ENCODE results near the gene PTPRG. TPM values are rescaled to one million over a fixed set of nuclear protein-coding genes. Genes with fewer than 3 reads are reported as not detected.

PTPRG gene
- total RNA-seq, 2 donors from 2014 or later, result 33.9 to 39.2 TPM

DNA sequence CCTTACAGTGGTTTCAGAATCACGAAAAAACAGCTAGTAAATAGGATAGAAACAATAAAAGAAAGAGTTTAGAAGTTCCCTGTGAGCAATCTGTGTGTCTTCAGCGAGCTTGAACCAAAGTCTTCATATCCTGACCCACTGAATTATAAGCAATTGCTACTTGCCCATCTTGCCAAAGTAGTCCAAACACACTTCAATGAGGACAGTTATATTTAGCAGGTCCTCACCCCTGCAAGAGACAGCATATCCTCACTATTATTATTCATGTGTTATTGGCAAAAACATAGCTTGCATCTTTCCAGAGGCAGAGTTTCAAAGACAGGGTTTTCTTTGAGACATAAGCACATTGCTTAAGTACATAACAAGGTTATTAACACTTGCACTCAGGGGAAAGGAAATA, 734.2 kb downstream of the PTPRG start:
- TF ChIP-seq, protein P1, sequence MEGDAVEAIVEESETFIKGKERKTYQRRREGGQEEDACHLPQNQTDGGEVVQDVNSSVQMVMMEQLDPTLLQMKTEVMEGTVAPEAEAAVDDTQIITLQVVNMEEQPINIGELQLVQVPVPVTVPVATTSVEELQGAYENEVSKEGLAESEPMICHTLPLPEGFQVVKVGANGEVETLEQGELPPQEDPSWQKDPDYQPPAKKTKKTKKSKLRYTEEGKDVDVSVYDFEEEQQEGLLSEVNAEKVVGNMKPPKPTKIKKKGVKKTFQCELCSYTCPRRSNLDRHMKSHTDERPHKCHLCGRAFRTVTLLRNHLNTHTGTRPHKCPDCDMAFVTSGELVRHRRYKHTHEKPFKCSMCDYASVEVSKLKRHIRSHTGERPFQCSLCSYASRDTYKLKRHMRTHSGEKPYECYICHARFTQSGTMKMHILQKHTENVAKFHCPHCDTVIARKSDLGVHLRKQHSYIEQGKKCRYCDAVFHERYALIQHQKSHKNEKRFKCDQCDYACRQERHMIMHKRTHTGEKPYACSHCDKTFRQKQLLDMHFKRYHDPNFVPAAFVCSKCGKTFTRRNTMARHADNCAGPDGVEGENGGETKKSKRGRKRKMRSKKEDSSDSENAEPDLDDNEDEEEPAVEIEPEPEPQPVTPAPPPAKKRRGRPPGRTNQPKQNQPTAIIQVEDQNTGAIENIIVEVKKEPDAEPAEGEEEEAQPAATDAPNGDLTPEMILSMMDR (IDR thresholded peaks at IDR 0.05), result no peak
- Histone ChIP-seq H3K27me3 (no peaks in the 10 kb centered on the region), H3K27ac (peak overlapping the region in 1 of 2 donors; percentile 1), H3K9me3 (no peaks in the 10 kb centered on the region), H3K4me1 (no peaks in the 10 kb centered on the region), H3K4me3 (no peak overlapping the region), H3K36me3 (peaks cover 13% of the 10 kb centered on the region)
- no peak for DNase-seq (ENCODE audit: low spot score)

DNA sequence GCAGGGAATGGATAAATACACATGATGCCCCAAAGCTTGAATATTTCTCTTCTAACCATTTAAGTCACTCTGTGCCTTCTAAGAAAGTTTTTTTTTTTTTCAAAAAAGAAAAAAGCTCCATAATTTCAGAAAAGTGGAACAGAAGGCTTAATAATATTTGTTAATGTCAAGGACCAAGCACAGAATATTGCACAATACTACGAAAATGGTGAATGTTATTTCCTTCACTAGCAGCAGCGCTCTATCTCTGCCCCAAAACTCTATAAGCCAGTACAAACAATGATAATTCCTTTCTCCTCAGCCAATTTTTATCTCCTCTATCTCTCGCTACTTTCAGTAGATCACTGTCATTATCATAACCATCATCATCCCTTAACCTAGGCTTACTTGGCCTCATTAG, 739.2 kb downstream of the PTPRG start:
- Histone ChIP-seq H3K9me3 (peaks cover 0 to 13% of the 10 kb centered on the region in 2 donors), H3K36me3 (no peaks in the 10 kb centered on the region), H3K4me1 (no peaks in the 10 kb centered on the region), H3K27ac (no peak overlapping the region), H3K4me3 (no peak overlapping the region), H3K27me3 (no peaks in the 10 kb centered on the region)
- DNase-seq (ENCODE audit: low spot score), result no peak
- TF ChIP-seq, protein P1 (IDR thresholded peaks at IDR 0.05), result no peak

DNA sequence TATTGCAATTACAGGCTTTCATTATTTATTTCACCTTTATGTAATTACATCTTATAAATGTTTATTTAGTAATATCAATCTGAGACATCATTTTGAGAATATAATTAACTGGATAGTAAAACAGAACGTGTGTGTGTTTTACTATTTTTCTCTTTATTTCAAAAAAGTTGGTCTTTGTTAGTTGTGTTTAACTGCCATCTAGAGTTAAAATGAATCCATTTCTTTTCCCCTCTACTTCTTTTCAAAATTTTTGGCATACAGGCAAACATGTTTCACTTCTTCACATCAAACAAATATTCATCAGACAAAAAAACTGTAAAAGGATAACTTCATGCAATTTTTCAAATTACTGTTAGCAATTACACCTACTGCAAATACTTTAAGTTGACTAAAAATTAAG, 750.8 kb downstream of the PTPRG start:
- H3K4me1 ChIP-seq, result no peaks in the 10 kb centered on the region
- no peaks in the 10 kb centered on the region for H3K36me3 ChIP-seq
- DNase-seq (ENCODE audit: low spot score), result no peak
- H3K27me3 ChIP-seq, result no peaks in the 10 kb centered on the region
- TF ChIP-seq, protein P1 (IDR thresholded peaks at IDR 0.05), result peak in 1 of 2 donors; percentile 41
- H3K27ac ChIP-seq, result no peak overlapping the region
- no peak overlapping the region for H3K4me3 ChIP-seq
- no peaks in the 10 kb centered on the region for H3K9me3 ChIP-seq

DNA sequence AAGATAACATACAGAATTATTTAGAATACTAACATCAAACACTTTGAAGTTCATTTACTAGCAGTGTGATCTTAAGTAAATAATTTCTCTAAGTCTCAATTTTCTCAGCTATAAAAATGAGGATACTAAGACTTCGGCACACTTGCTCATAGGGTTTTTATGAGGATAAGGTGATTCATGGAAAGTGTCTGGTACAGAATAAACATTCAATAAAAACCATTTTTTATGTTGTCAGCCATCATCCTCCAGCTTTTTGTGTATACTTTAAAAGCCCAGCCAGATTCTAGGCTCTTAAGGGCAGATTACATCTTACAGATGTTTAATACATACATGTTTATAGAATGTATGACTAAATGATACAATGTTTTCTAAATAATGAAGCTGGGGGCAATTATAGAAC, 755.2 kb downstream of the PTPRG start:
- Histone ChIP-seq H3K27me3 (no peaks in the 10 kb centered on the region), H3K9me3 (no peaks in the 10 kb centered on the region), H3K4me1 (peaks cover 0 to 5% of the 10 kb centered on the region in 2 donors), H3K36me3 (no peaks in the 10 kb centered on the region), H3K4me3 (no peak overlapping the region), H3K27ac (no peak overlapping the region)
- TF ChIP-seq, protein P1 (IDR thresholded peaks at IDR 0.05), result no peak
- no peak for DNase-seq (ENCODE audit: low spot score)

DNA sequence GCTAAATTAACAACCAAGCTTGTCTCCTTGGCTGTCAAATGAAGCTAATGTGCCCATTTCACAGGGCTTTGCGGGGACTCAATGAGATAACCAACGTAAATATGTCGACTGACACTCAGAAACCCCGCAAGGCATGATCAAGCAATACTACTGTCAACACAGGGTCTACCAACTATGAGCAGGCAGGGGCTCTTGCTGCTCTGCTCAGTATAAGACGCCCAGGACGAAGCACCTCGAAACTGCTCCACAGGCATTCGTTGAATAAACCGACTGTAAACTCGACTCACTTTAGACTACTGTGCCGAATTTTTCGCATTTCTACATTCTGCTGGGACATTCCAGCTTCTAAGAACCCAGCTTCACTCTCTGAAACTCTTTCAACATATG, 757.0 kb downstream of the PTPRG start:
- Histone ChIP-seq H3K36me3 (peaks cover 4% of the 10 kb centered on the region), H3K4me3 (peak overlapping the region; percentile 66 to 67), H3K27me3 (no peaks in the 10 kb centered on the region), H3K4me1 (peaks cover 0 to 5% of the 10 kb centered on the region in 2 donors), H3K27ac (peak overlapping the region; percentile 66 to 83), H3K9me3 (no peaks in the 10 kb centered on the region)
- no peak for DNase-seq (ENCODE audit: low spot score)
- TF ChIP-seq, protein P1 (IDR thresholded peaks at IDR 0.05), result no peak
